Lower lobe of right lung (tissue), 2 donors: ENCODE results near the gene NFATC2. TPM values are rescaled to one million over a fixed set of nuclear protein-coding genes. Genes with fewer than 3 reads are reported as not detected.

ENCODE experiments used
- ATAC-seq, 2 donors: fragments of 200-7000 bp; cut with Tn5 transposase; one replicate each; pipeline ENCODE4 v1.9.1; 2020 to 2022; ENCODE audit warnings: mild to moderate bottlenecking in 2 of 2, moderate library complexity in 2 of 2
- DNase-seq: peaks from one replicate; pipeline ENCODE4 v3.0.0-alpha.2; 2020
- H3K27ac ChIP-seq: fragments of 200-600 bp; one replicate; pipeline ENCODE4 v1.8.0; 2022
- H3K27me3 ChIP-seq: fragments of 200-600 bp; one replicate; pipeline ENCODE4 v1.8.0; 2022; ENCODE audit warnings: low read depth
- H3K36me3 ChIP-seq: fragments of 200-600 bp; one replicate; pipeline ENCODE4 v1.8.0; 2022; ENCODE audit warnings: mild to moderate bottlenecking
- H3K4me1 ChIP-seq: fragments of 200-600 bp; one replicate; pipeline ENCODE4 v1.8.0; 2022
- H3K4me3 ChIP-seq: fragments of 200-600 bp; one replicate; pipeline ENCODE4 v1.8.0; 2022; ENCODE audit warnings: mild to moderate bottlenecking
- H3K9me3 ChIP-seq: fragments of 200-600 bp; one replicate; pipeline ENCODE4 v1.8.0; 2022
- intact Hi-C: fragments of 100-400 bp; cut with DNase I; formaldehyde crosslinking; loops from one replicate; pipeline ENCODE4 v1.11.0; 2022
- total RNA-seq: library from RNA; stranded (reverse); fragmentation: NEBNext Ultra II Directional; extraction: Animal tissue kit (Norgen Biotek cat#: 25700); gene quantifications from one replicate; pipeline ENCODE4 v1.2.1, GENCODE V29; 2021
- TF ChIP-seq, protein P1 (sequence below): fragments of 200-600 bp; IDR thresholded peaks from one replicate; pipeline ENCODE4 v1.8.0; 2022; ENCODE audit warnings: antibody characterized with exemption, mild to moderate bottlenecking
- donor health status: DM: no; HTN: yes; CAD: no; lungs with severe emphysema.

The NFATC2 gene
- total RNA-seq, 1 donor from 2014 or later: 6.6 TPM

- no peak for ATAC-seq
Observed at GRCh38 chr20:51500936-51501335, 41.6 kb downstream of the NFATC2 start.

GRCh38 chr20:51500311-51500710 is 42.2 kb downstream of the NFATC2 start:
- ATAC-seq (peak; percentile 65 to 74), DNase-seq (no peak)
- TF ChIP-seq, protein P1, sequence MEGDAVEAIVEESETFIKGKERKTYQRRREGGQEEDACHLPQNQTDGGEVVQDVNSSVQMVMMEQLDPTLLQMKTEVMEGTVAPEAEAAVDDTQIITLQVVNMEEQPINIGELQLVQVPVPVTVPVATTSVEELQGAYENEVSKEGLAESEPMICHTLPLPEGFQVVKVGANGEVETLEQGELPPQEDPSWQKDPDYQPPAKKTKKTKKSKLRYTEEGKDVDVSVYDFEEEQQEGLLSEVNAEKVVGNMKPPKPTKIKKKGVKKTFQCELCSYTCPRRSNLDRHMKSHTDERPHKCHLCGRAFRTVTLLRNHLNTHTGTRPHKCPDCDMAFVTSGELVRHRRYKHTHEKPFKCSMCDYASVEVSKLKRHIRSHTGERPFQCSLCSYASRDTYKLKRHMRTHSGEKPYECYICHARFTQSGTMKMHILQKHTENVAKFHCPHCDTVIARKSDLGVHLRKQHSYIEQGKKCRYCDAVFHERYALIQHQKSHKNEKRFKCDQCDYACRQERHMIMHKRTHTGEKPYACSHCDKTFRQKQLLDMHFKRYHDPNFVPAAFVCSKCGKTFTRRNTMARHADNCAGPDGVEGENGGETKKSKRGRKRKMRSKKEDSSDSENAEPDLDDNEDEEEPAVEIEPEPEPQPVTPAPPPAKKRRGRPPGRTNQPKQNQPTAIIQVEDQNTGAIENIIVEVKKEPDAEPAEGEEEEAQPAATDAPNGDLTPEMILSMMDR: no peak
- Histone ChIP-seq H3K27ac (no peak overlapping the region), H3K36me3 (no peaks in the 10 kb centered on the region), H3K9me3 (no peaks in the 10 kb centered on the region), H3K4me1 (peaks cover 34% of the 10 kb centered on the region), H3K4me3 (no peak overlapping the region), H3K27me3 (no peaks in the 10 kb centered on the region)
- intact Hi-C loops: no loop called here

More at GRCh38 chr20:51500936-51501335, 41.6 kb downstream of the NFATC2 start:
- H3K36me3 ChIP-seq: no peaks in the 10 kb centered on the region
- H3K9me3 ChIP-seq: no peaks in the 10 kb centered on the region
- H3K4me1 ChIP-seq: peaks cover 28% of the 10 kb centered on the region
- H3K4me3 ChIP-seq: no peak overlapping the region
- no peak for DNase-seq
- intact Hi-C loops: no loop called here
- TF ChIP-seq, protein P1: no peak
- H3K27ac ChIP-seq: no peak overlapping the region
- no peaks in the 10 kb centered on the region for H3K27me3 ChIP-seq

DNA sequence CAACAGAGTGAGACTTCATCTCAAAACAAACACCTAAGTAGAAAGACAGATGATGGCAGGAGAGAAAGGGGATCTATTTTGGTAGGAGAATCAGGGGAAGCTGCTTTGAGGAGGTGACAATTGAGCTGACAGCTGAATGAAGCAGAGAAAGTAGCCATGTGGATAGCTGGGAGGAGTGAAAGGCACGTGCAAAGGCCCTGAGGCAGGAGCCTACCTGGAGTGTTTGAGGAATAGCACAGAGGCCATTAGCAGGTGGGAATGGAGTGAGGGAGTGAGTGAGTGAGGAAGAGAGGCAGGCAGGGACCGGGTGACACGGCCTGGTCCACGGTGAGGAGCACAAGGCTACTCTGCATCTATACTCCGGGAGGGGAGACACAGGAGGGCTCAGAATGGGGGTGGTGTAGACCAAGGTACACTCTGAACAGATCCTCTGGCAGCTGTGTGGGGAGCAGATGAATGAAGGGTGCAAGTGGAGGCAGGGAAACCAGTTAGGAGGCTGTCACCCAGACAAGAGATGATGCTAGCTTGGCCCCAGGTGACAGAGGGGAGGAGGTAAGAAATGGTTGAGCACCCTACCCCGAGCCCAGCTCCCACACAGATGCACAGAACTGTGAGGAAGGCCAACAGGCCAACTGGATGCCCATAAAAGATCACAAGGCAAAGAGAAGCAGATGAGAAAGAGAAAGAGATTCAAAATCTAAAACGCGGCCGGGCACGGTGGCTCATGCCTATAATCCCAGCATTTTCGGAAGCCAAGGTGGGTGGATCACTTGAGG is 43.6 kb downstream of the NFATC2 start:
- DNase-seq (no peak), ATAC-seq (no peak)
- Histone ChIP-seq H3K4me1 (peaks cover 47% of the 10 kb centered on the region), H3K9me3 (no peaks in the 10 kb centered on the region), H3K4me3 (no peak overlapping the region), H3K36me3 (no peaks in the 10 kb centered on the region), H3K27me3 (no peaks in the 10 kb centered on the region), H3K27ac (no peak overlapping the region)
- intact Hi-C loops: no loop called here
- TF ChIP-seq, protein P1: no peak

DNA sequence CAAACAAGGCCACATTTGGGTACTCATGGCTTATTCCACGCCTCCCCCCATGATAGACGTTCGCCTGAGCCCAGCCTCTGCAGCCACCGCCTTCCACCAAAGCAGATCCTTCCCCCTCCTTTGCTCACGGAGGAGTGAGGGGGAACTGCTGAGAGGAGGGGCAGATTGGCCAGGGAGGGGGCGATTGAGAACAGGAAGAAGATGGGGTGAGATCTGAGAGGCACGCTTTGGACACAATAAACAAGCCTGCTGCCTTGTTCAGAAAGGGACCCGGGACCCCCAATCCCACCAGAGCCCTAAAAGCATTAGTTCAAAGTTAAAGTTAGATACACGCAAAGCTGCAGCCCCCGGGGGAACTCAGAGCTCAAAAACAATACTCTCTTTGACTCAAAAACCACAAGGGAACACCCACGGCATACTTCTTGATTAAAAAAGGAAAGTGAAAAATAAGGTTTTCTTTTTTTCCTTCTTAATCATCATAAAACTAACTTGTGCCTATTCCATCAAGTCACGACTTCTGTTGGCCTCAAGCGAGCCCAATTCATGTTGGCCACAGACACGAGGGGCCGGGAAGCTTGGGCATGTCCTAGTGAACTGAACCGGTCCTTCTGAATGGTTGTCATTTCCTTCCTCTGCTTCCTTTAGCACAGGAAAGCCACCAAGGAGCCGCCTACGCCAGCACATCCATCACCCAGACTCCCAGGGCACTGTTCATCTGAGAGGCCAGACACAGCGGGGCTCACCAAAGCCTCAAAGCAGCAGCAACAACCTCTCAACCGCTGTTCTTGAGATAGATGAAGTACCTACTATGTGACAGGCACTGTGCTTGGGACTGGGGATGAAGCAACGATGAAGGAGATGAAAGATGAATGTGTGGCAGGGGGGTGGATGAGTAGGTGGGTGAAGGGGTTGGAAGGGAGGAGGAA is 44.7 kb downstream of the NFATC2 start:
- H3K9me3 ChIP-seq: no peaks in the 10 kb centered on the region
- intact Hi-C loops: no loop called here
- peak; percentile 55 for DNase-seq

GRCh38 chr20:51496964-51497363 is 45.6 kb downstream of the NFATC2 start:
- intact Hi-C loops: no loop called here
- DNase-seq: no peak
- Histone ChIP-seq H3K27me3 (no peaks in the 10 kb centered on the region), H3K4me3 (no peak overlapping the region), H3K27ac (no peak overlapping the region), H3K4me1 (peaks cover 67% of the 10 kb centered on the region), H3K9me3 (no peaks in the 10 kb centered on the region), H3K36me3 (no peaks in the 10 kb centered on the region)
- TF ChIP-seq, protein P1: no peak
- no peak for ATAC-seq

More for the DNA sequence above, 44.7 kb downstream of the NFATC2 start:
- TF ChIP-seq, protein P1: no peak
- Histone ChIP-seq H3K27me3 (no peaks in the 10 kb centered on the region), H3K27ac (no peak overlapping the region), H3K36me3 (no peaks in the 10 kb centered on the region), H3K4me1 (peaks cover 59% of the 10 kb centered on the region), H3K4me3 (no peak overlapping the region)
- peak; percentile 34 to 40 for ATAC-seq
